GM13977 (cell line): ENCODE data around the gene RAD9A.

Experiments
- DNase-seq: peaks from one replicate; pipeline ENCODE4 v3.0.0; 2012; ENCODE audit warnings: low spot score
- CTCF ChIP-seq: IDR thresholded peaks from 2 replicates; pipeline ENCODE4 v1.5.1; 2012; ENCODE audit warnings: mild to moderate bottlenecking, control low read depth; ENCODE audit not compliant: insufficient read depth; ENCODE audit errors: extremely low read depth, missing control alignments
- in situ Hi-C: fragments of 300-500 bp; cut with MboI; formaldehyde crosslinking; loops from one replicate; pipeline ENCODE4 v1.12.0; 2022; ENCODE audit warnings: low sequenced_read_pairs, low pct_unique_long_range_greater_than_20kb, mixed read lengths, inconsistent platforms; ENCODE audit not compliant: unreplicated experiment

The RAD9A gene

GRCh38 chr11:67357831-67358670, 33.7 kb upstream of the RAD9A start:
- in situ Hi-C loops = no loop called here
- TF ChIP-seq CTCF = no peak
- peak; percentile 2 for DNase-seq

GRCh38 chr11:67364169-67364568, 27.6 kb upstream of the RAD9A start:
- no peak for DNase-seq
- no peak for TF ChIP-seq CTCF
- in situ Hi-C loops = no loop called here

GRCh38 chr11:67364783-67365722, 26.7 kb upstream of the RAD9A start:
- no peak for DNase-seq
- in situ Hi-C loops = no loop called here
- no peak for TF ChIP-seq CTCF

- in situ Hi-C loops = no loop called here
- TF ChIP-seq CTCF = no peak
- DNase-seq = no peak
Measured at GRCh38 chr11:67365736-67366444, 25.9 kb upstream of the RAD9A start.

GRCh38 chr11:67366546-67366945, 25.2 kb upstream of the RAD9A start:
- in situ Hi-C loops = no loop called here
- DNase-seq = no peak
- no peak for TF ChIP-seq CTCF
